Subcutaneous adipose tissue (tissue), 4 donors: Measurements from ENCODE around the gene CXCL16. TPM values are rescaled to one million over a fixed set of nuclear protein-coding genes. Genes with fewer than 3 reads are reported as not detected.

Experiments
- CTCF ChIP-seq: fragments of 450-650 bp; IDR thresholded peaks from one replicate; pipeline ENCODE4 v1.5.1; 2016; ENCODE audit warnings: low read depth, mild to moderate bottlenecking, control low read depth, antibody characterized with exemption, moderate library complexity
- total RNA-seq, 4 donors: library from RNA; depleted of rRNA; stranded (reverse); fragments of >200 nt; gene quantifications; one replicate each; pipeline ENCODE4 v1.1.0, GENCODE V29; 2016

Gene CXCL16
- total RNA-seq, 4 donors from 2014 or later, result 9.0 to 108 (median 12.9) TPM

- no peak for TF ChIP-seq CTCF
Observed at GRCh38 chr17:4711661-4712181, 28.0 kb downstream of the CXCL16 start.

- no peak for TF ChIP-seq CTCF
Observed at GRCh38 chr17:4710693-4711634, 28.8 kb downstream of the CXCL16 start.

GRCh38 chr17:4709794-4710692, 29.7 kb downstream of the CXCL16 start, which contains the start of gene ARRB2:
Gene ARRB2, plus strand, starts transcription at chr17:4710632. Its CDS starts 90 bp downstream, at chr17:4710722.
- no peak for TF ChIP-seq CTCF

GRCh38 chr17:4708436-4708835, 31.3 kb downstream of the CXCL16 start:
- TF ChIP-seq CTCF, result no peak

GRCh38 chr17:4706121-4706520, 33.6 kb downstream of the CXCL16 start:
- TF ChIP-seq CTCF, result no peak

GRCh38 chr17:4704991-4705390, 34.7 kb downstream of the CXCL16 start:
- TF ChIP-seq CTCF, result no peak
